K562 treated with DMSO at 1 percent for 24 hours (cell line): Measurements from ENCODE around the gene ANKRD17. TPM values are rescaled to one million over a fixed set of nuclear protein-coding genes. Genes with fewer than 3 reads are reported as not detected.

Experiments
- total RNA-seq: library from RNA; unstranded; fragments of 300-600 nt; gene quantifications from 2 replicates; pipeline ENCODE4 v1.2.3, GENCODE V29; 2022; ENCODE audit warnings: low read depth; ENCODE audit not compliant: insufficient read depth

The ANKRD17 gene
- total RNA-seq, result 22.9 and 26.4 TPM in 2 replicates

GRCh38 chr4:73258686-73259570, at the start of gene ANKRD17:
ANKRD17 (minus strand) TSS chr4:73258798; CDS start chr4:73258668, 130 bp downstream.

GRCh38 chr4:73069338-73070073, 189.1 kb downstream of the ANKRD17 start, which contains the start of gene COX18:
COX18 (minus strand) TSS chr4:73069716; CDS start chr4:73069649, 67 bp downstream.

Other genes with a start within 250 kb of the ANKRD17 start
- gene COX18, start 189.1 kb downstream of the ANKRD17 start, total RNA-seq, result 15.7 and 17.6 TPM in 2 replicates
- gene ALB, start 145.5 kb upstream of the ANKRD17 start, total RNA-seq, result not detected in 2 replicates
- 2.0 and 7.8 TPM in 2 replicates for gene AFP, start 177.4 kb upstream of the ANKRD17 start, total RNA-seq
- gene AFM, start 222.9 kb upstream of the ANKRD17 start, total RNA-seq, result not detected in 2 replicates